Measurements from ENCODE around the gene RTN4RL2. TPM values are rescaled to one million over a fixed set of nuclear protein-coding genes. Genes with fewer than 3 reads are reported as not detected.

RTN4RL2 gene
- total RNA-seq, 2 donors from 2014 or later = 0.22 to 0.82 TPM

DNA sequence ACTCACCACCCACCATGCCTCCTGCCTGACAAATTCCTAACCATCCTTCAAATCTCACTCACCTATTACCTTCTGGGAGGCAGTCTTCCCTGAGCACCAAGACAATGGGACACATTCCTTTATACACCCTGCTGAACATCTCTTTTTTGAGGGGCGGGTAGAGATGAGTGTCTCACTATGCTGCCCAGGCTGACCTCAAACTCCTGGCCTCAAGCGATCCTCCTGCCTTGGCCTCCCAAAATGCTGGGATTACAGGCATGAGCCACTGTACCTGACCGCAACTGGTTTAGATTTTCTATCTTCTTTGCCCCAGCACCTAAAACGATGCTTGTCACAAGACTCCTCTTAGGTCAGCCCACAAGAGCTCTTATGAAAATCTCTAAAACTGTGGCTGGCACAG, 63.1 kb downstream of the RTN4RL2 start:
- no peak overlapping the region for H3K4me3 Mint-ChIP-seq
- no peaks in the 10 kb centered on the region for H3K9me3 Mint-ChIP-seq
- peaks cover 6% of the 10 kb centered on the region for H3K4me1 Mint-ChIP-seq
- H3K27ac Mint-ChIP-seq = no peak overlapping the region
- ATAC-seq (replicated peaks) = no peak
- H3K27me3 Mint-ChIP-seq = no peaks in the 10 kb centered on the region
- peaks cover 23% of the 10 kb centered on the region for H3K36me3 Mint-ChIP-seq (ENCODE audit: low read depth)

Other genes with a start within 250 kb of the RTN4RL2 start
- not detected for gene APLNR, start 223.3 kb upstream of the RTN4RL2 start, total RNA-seq
- gene TNKS1BP1, start 135.6 kb upstream of the RTN4RL2 start, total RNA-seq = 10 to 100 TPM in 1 of 2 donors, 1 to 10 TPM in 1; 4.1 to 13.6 TPM
- 100 to 1,000 TPM in 1 of 2 donors, 10 to 100 TPM in 1; 92.1 to 171 TPM for gene SSRP1, start 124.6 kb upstream of the RTN4RL2 start, total RNA-seq
- gene P2RX3, start 122.2 kb upstream of the RTN4RL2 start, total RNA-seq = not detected
- not detected for gene PRG3, start 79.4 kb upstream of the RTN4RL2 start, total RNA-seq
- gene PRG2, start 69.9 kb upstream of the RTN4RL2 start, total RNA-seq = 1 to 10 TPM; 2.2 to 6.2 TPM
- 100 to 1,000 TPM; 346 to 386 TPM for gene SLC43A3, start 33.4 kb upstream of the RTN4RL2 start, total RNA-seq
- gene SLC43A1, start 55.2 kb downstream of the RTN4RL2 start, total RNA-seq = 10 to 100 TPM in 1 of 2 donors, 1 to 10 TPM in 1; 9.1 to 20.0 TPM
- 100 to 1,000 TPM in 1 of 2 donors, 10 to 100 TPM in 1; 56.4 to 125 TPM for gene TIMM10, start 70.2 kb downstream of the RTN4RL2 start, total RNA-seq
- not detected for gene SMTNL1, start 77.1 kb downstream of the RTN4RL2 start, total RNA-seq
- 100 to 1,000 TPM in 1 of 2 donors, 10 to 100 TPM in 1; 69.2 to 110 TPM for gene UBE2L6, start 107.1 kb downstream of the RTN4RL2 start, total RNA-seq
- not detected for gene SERPING1, start 137.2 kb downstream of the RTN4RL2 start, total RNA-seq
- gene YPEL4, start 189.4 kb downstream of the RTN4RL2 start, total RNA-seq = 1 to 10 TPM in 1 of 2 donors, not detected in 1; 1.5 TPM
- gene CLP1, start 197.2 kb downstream of the RTN4RL2 start, total RNA-seq = 10 to 100 TPM; 16.6 to 24.1 TPM
- 10 to 100 TPM; 58.2 to 79.9 TPM for gene ZDHHC5, start 207.6 kb downstream of the RTN4RL2 start, total RNA-seq